Aorta (tissue), 5 donors: ENCODE results near the gene INPP5K. TPM values are rescaled to one million over a fixed set of nuclear protein-coding genes. Genes with fewer than 3 reads are reported as not detected.
A peak's percentile ranks its signal among the peaks of the same experiment; 100 is the strongest.

ENCODE experiments used
- ATAC-seq: fragments of 200-7000 bp; cut with Tn5 transposase; one replicate; pipeline ENCODE4 v1.9.1; 2022; ENCODE audit warnings: moderate library complexity; ENCODE audit not compliant: low FRiP score
- DNase-seq, 2 donors: peaks; one replicate each; pipeline ENCODE4 v3.0.0-alpha.2; 2020
- H3K27ac ChIP-seq, 2 donors: one replicate each; pipeline ENCODE4 v1.5.1; 2013; ENCODE audit warnings: low read length in 2 of 2, mild to moderate bottlenecking in 2 of 2, moderate library complexity in 2 of 2, control low read depth in 1 of 2, inconsistent platforms in 1 of 2, low read depth in 1 of 2
- H3K27me3 ChIP-seq, 2 donors: one replicate each; pipeline ENCODE4 v1.6.1; 2013; ENCODE audit warnings: control low read depth in 1 of 2, low read length in 1 of 2, mild to moderate bottlenecking in 1 of 2, moderate library complexity in 1 of 2; ENCODE audit not compliant: insufficient read depth in 2 of 2, control insufficient read depth in 1 of 2
- H3K36me3 ChIP-seq, 2 donors: one replicate each; pipeline ENCODE4 v1.6.1; 2013; ENCODE audit warnings: control low read depth in 1 of 2, low read length in 1 of 2, mild to moderate bottlenecking in 1 of 2; ENCODE audit not compliant: insufficient read depth in 2 of 2, control insufficient read depth in 1 of 2
- H3K4me1 ChIP-seq, 2 donors: one replicate each; pipeline ENCODE4 v1.6.1; 2013; ENCODE audit warnings: low read length in 2 of 2, control low read depth in 1 of 2, mild to moderate bottlenecking in 1 of 2, moderate library complexity in 1 of 2; ENCODE audit not compliant: insufficient read depth in 2 of 2, control insufficient read depth in 1 of 2
- H3K4me3 ChIP-seq, 2 donors: one replicate each; pipeline ENCODE4 v1.5.1; 2013; ENCODE audit warnings: low read length in 2 of 2, control low read depth in 1 of 2, mild to moderate bottlenecking in 1 of 2
- H3K9me3 ChIP-seq: one replicate; pipeline ENCODE4 v1.6.1; 2013; ENCODE audit warnings: mild to moderate bottlenecking, low read length; ENCODE audit not compliant: control insufficient read depth
- WGBS, 2 donors: extraction: QIAGEN DNeasy Blood & Tissue Kit; methylation state at CpG; one replicate each; pipeline ENCODE4 v1.1.7; 2013; 5-methylcytosine and 5-hydroxymethylcytosine counted together
- intact Hi-C, 2 donors: fragments of 100-400 bp; cut with DNase I; formaldehyde crosslinking; loops; one replicate each; pipeline versions ENCODE4 v1.14.2 to v1.15.0; 2022
- polyA plus RNA-seq, 2 donors: library from polyadenylated mRNA; stranded (reverse); fragments of 200-250 nt; gene quantifications; one replicate each; pipeline ENCODE4 v1.2.3, GENCODE V29; 2013
- total RNA-seq, 2 donors: library from RNA; stranded (reverse); fragmentation: NEBNext Ultra II Directional; extraction: Animal tissue kit (Norgen Biotek cat#: 25700); gene quantifications; one replicate each; pipeline ENCODE4 v1.2.1, GENCODE V29; 2021
- donor health status: healthy with polysubstance abuse.
- donor health status: Bipolar disorder and iron deficiency.
- donor health status: DM: no; HTN: no; CAD: no.
- donor health status: DM: no; HTN: no; CAD: no.
- donor health status: DM: yes; HTN: yes; CAD: no.

The INPP5K gene
- total and polyA plus RNA-seq, 4 donors, result 13.5 to 51.3 (median 38.2) TPM

- peaks cover 7 to 22% of the 10 kb centered on the region in 2 donors for H3K36me3 ChIP-seq
- H3K9me3 ChIP-seq, result no peaks in the 10 kb centered on the region
- no peaks in the 10 kb centered on the region for H3K27me3 ChIP-seq
- ATAC-seq (no peak), DNase-seq (no peak)
- intact Hi-C loops, result no loop called here
- WGBS, 2 donors, result 83 to 84% methylated on average over 33 of the region's 33 CpGs
- no peak overlapping the region for H3K27ac ChIP-seq
- no peaks in the 10 kb centered on the region for H3K4me1 ChIP-seq
- no peak overlapping the region for H3K4me3 ChIP-seq
Measured at GRCh38 chr17:1470071-1470754, 46.2 kb downstream of the INPP5K start.

GRCh38 chr17:1469231-1469852 lies 47.1 kb downstream of the INPP5K start:
- DNase-seq (no peak), ATAC-seq (no peak)
- 75 to 79% methylated on average over 28 of the region's 28 CpGs for WGBS, 2 donors
- Histone ChIP-seq H3K9me3 (no peaks in the 10 kb centered on the region), H3K27me3 (no peaks in the 10 kb centered on the region), H3K27ac (no peak overlapping the region), H3K4me1 (no peaks in the 10 kb centered on the region), H3K4me3 (no peak overlapping the region), H3K36me3 (peaks cover 7 to 22% of the 10 kb centered on the region in 2 donors)
- intact Hi-C loops, result no loop called here

GRCh38 chr17:1467898-1468492 lies 48.4 kb downstream of the INPP5K start:
- no peak overlapping the region for H3K27ac ChIP-seq

DNA sequence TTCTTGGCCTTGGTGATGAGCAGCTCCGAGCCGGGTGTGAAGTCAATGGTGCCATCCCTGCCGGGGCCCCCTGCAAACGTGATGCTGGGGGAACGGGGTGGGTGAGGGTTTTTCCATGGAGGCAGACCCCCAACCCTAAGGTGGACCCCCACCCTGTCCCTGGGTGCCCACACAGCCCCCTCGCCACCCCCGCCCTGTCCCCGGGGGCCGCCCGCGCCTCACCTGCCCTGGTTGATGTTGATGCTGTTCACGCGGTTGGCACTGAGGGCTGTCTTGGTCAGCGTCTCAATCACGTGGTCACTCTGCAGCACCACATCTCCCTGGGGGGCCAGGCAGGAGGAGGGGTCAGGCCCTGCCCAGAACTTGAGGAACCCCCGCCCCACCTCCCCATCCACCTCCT lies 49.2 kb downstream of the INPP5K start:
- ATAC-seq, result no peak

More at GRCh38 chr17:1467898-1468492, 48.4 kb downstream of the INPP5K start:
- H3K4me3 ChIP-seq, result no peak overlapping the region
- intact Hi-C loops, result no loop called here
- H3K27me3 ChIP-seq, result no peaks in the 10 kb centered on the region
- H3K36me3 ChIP-seq, result peaks cover 7 to 19% of the 10 kb centered on the region in 2 donors
- 69 to 74% methylated on average over 21 of the region's 21 CpGs for WGBS, 2 donors
- DNase-seq (no peak), ATAC-seq (peak; percentile 39)
- no peaks in the 10 kb centered on the region for H3K9me3 ChIP-seq
- no peaks in the 10 kb centered on the region for H3K4me1 ChIP-seq

DNA sequence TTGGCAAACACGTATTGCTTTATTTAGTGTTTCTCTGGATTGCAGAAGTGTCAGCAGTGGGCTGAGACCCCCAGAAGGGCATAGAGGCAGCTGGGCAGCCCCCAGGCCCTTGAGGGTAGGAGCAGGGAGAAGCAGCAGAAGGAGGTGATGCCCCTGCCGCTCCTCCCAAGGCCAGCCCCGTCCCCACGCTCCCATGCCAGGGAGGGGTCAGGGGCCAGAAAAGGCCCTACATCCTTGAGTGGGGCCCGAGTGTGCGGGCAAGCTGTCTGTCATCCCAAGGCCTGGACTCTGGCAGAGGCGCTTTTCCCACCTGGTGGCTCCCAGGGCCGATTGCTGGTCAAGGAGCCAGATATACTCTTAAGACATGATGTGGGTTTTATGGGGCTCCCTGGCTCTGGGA lies 52.2 kb downstream of the INPP5K start:
- H3K9me3 ChIP-seq, result no peaks in the 10 kb centered on the region
- H3K27ac ChIP-seq, result no peak overlapping the region
- intact Hi-C loops, result no loop called here
- DNase-seq, result no peak
- H3K4me1 ChIP-seq, result peaks cover 3 to 4% of the 10 kb centered on the region in 2 donors
- no peaks in the 10 kb centered on the region for H3K27me3 ChIP-seq
- peaks cover 3 to 9% of the 10 kb centered on the region in 2 donors for H3K36me3 ChIP-seq
- no peak for ATAC-seq
- no peak overlapping the region for H3K4me3 ChIP-seq
- WGBS, 2 donors, result 87% methylated on average over 8 of the region's 8 CpGs

More for the DNA sequence above, 49.2 kb downstream of the INPP5K start:
- 86 to 87% methylated on average over 16 of the region's 16 CpGs for WGBS, 2 donors
- no peak for DNase-seq
- Histone ChIP-seq H3K27me3 (no peaks in the 10 kb centered on the region), H3K27ac (no peak overlapping the region), H3K9me3 (no peaks in the 10 kb centered on the region), H3K4me1 (no peaks in the 10 kb centered on the region), H3K4me3 (no peak overlapping the region), H3K36me3 (peaks cover 7 to 19% of the 10 kb centered on the region in 2 donors)
- intact Hi-C loops, result no loop called here

DNA sequence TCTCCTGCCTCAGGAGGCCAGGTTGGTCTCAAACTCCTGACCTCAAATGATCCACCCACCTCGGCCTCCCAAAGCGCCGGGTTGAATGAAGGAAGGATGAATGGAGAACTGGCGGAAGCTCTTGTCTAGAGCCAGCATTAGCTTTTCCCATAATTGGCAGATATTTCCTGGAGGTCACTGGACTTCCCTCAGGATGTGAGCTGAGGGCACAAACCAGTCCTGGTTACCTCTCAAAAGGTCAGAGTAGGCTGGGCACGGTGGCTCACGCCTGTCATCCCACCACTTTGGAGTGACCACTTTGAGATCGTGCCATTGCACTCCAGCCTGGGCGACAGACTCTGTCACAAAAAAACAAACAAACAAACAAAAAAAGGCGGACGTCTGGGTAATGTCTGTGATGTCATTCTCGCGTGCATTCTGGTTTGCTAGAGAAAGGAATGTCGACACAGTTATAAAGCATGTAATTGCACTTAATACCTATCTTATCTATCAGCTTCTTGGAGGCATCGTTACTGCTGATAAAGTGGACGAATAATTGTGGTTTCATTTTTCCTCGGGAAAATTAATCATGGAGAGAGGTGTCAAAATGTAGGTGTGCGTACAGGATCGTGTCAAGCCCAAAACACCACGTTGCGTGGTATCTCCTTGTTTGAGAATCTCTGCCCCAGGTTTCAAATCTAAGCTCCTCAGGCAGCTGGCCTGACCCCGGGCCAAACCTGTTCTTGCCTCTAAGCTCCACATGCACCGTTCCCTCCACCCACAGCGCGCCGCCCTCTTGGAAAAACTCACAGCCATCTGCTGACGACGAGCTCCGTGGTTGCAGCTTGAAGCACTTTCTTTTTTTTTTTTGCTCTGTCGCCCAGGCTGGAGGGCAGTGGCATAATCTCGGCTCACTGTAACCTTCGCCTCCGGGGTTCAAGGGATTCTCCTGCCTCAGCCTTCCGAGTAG lies 54.0 kb downstream of the INPP5K start:
- intact Hi-C loops, result no loop called here
- H3K9me3 ChIP-seq, result no peaks in the 10 kb centered on the region
- no peak for DNase-seq
- H3K36me3 ChIP-seq, result peaks cover 3 to 5% of the 10 kb centered on the region in 2 donors
- peaks cover 3 to 4% of the 10 kb centered on the region in 2 donors for H3K4me1 ChIP-seq
- no peak for ATAC-seq
- H3K4me3 ChIP-seq, result no peak overlapping the region
- no peaks in the 10 kb centered on the region for H3K27me3 ChIP-seq
- H3K27ac ChIP-seq, result no peak overlapping the region
- 90 to 92% methylated on average over 33 of the region's 33 CpGs for WGBS, 2 donors

- Histone ChIP-seq H3K27ac (no peak overlapping the region), H3K4me3 (no peak overlapping the region), H3K9me3 (no peaks in the 10 kb centered on the region), H3K27me3 (no peaks in the 10 kb centered on the region), H3K4me1 (peaks cover 3 to 4% of the 10 kb centered on the region in 2 donors), H3K36me3 (no peaks in the 10 kb centered on the region)
- intact Hi-C loops, result no loop called here
- 92 to 93% methylated on average over 17 to 18 of the region's 18 CpGs for WGBS, 2 donors
- no peak for ATAC-seq
- no peak for DNase-seq
Measured at GRCh38 chr17:1461198-1461944, 55.0 kb downstream of the INPP5K start.

GRCh38 chr17:1460233-1460632 lies 56.2 kb downstream of the INPP5K start:
- DNase-seq (peak; percentile 90 to 94), ATAC-seq (peak; percentile 58)
- H3K27me3 ChIP-seq, result no peaks in the 10 kb centered on the region
- no peaks in the 10 kb centered on the region for H3K9me3 ChIP-seq
- H3K4me1 ChIP-seq, result peaks cover 3 to 4% of the 10 kb centered on the region in 2 donors
- H3K27ac ChIP-seq, result peak overlapping the region in 1 of 2 donors; percentile 58
- 3 to 5% methylated on average over 6 of the region's 6 CpGs for WGBS, 2 donors
- H3K36me3 ChIP-seq, result no peaks in the 10 kb centered on the region
- no peak overlapping the region for H3K4me3 ChIP-seq
- intact Hi-C loops, result no loop called here
